Body of pancreas (tissue), 4 donors: ENCODE data around the gene GRPEL2.

ENCODE experiments used
- CTCF ChIP-seq, 7 experiments: fragments of 450-650 bp in 4 of 7; fragments of 200-600 bp in 3 of 7; sonication (generic) in 3 of 7; IDR thresholded peaks; one replicate each; pipeline ENCODE4 v1.5.1; 2016 to 2019; ENCODE audit warnings: antibody characterized with exemption in 7 of 7
- POLR2A ChIP-seq, 3 donors: fragments of 450-650 bp; IDR thresholded peaks; one replicate each; pipeline ENCODE4 v1.6.1; 2016; ENCODE audit warnings: antibody characterized with exemption in 3 of 3, mild to moderate bottlenecking in 2 of 3

- TF ChIP-seq CTCF (IDR thresholded peaks at IDR 0.05) = no peak
- no peak for TF ChIP-seq POLR2A (IDR thresholded peaks at IDR 0.05)
Observed at GRCh38 chr5:149338364-149338763, 6.9 kb upstream of the GRPEL2 start.
